ENCODE measurements around the gene AFF4.

DNA sequence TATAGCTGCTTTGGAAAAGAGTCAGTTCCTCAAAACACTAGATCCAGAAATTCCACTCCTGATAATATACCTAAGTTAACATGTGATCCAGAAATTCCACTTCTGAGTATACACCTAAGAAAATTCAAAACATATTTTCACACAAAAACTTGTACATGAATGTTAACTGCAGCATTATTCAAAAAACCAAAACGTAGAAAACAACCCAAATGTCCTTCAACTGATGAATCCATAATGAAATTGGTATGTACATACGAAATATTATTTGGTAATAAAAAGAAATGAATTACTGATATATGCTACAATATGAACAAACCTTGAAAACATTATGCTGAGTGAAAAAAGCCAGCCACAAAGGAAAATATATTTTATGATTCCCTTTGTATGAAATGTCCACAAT, 16.5 kb upstream of the AFF4 start:
- no peak for TF ChIP-seq POLR2A (IDR thresholded peaks at IDR 0.05)
- TF ChIP-seq CTCF (IDR thresholded peaks at IDR 0.05), result no peak

Measured in Peyer's patch (tissue), 4 donors.